Fibroblast of lung (primary cell): ENCODE results near the gene RAC2.

Source experiments
- EZH2 ChIP-seq: IDR thresholded peaks from 2 replicates; pipeline ENCODE4 v1.5.1; 2012; ENCODE audit warnings: low read length, control low read depth, mild to moderate bottlenecking; ENCODE audit errors: missing control alignments
- TF ChIP-seq, protein P1 (sequence below), 2 donors: IDR thresholded peaks in 1 of 2; conservative IDR thresholded peaks in 1 of 2; 1 replicate in 1 of 2; 2 replicates in 1 of 2; pipeline ENCODE4 v1.5.1; 2011 to 2012; ENCODE audit warnings: low read length in 2 of 2, control low read depth in 1 of 2, inconsistent platforms in 1 of 2, low read depth in 1 of 2, mild to moderate bottlenecking in 1 of 2

DNA sequence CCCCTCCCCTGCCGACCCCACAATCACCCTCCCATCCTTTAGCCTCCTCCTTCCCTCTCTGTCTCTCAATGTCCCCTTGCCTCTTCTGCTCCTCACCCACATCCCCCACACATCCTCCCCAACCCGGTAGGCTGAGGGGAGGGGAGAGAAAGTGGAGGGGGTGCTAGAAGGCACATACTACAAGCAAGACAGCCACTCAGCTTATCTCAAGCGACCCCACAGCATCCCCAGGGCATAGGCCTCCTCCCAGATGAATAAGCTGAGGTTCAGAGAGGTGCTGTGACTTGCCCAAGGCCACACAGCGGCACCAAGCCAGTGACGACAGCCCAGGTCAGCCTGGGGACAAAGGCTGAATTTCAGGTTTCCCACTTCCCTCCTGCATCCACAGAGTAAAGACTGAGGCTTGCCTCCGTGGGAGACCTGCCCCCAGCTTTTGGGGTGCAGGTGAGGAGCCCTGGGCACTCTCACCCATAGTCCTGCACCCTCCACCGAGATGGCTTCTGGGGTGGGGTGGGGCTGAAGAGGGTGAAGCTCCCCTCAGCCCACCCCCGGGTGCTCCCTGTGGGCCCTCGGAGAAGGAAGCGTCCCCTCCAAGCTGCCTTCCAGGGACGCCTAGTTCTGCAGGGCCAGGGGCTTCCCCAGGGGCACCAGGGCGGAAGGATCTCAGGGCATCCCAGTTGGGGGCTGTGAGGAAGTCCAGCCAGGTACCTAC, 511 bp downstream of the RAC2 start:
- TF ChIP-seq, protein P1, sequence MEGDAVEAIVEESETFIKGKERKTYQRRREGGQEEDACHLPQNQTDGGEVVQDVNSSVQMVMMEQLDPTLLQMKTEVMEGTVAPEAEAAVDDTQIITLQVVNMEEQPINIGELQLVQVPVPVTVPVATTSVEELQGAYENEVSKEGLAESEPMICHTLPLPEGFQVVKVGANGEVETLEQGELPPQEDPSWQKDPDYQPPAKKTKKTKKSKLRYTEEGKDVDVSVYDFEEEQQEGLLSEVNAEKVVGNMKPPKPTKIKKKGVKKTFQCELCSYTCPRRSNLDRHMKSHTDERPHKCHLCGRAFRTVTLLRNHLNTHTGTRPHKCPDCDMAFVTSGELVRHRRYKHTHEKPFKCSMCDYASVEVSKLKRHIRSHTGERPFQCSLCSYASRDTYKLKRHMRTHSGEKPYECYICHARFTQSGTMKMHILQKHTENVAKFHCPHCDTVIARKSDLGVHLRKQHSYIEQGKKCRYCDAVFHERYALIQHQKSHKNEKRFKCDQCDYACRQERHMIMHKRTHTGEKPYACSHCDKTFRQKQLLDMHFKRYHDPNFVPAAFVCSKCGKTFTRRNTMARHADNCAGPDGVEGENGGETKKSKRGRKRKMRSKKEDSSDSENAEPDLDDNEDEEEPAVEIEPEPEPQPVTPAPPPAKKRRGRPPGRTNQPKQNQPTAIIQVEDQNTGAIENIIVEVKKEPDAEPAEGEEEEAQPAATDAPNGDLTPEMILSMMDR (conservative IDR thresholded peaks at IDR 0.05 in 1 of 2, IDR thresholded peaks at IDR 0.05 in 1 of 2; ENCODE audit: low read depth in 1 of 2, low read length in 2 of 2) = no peak
- no peak for TF ChIP-seq EZH2
